Uterus (tissue), 4 donors: ENCODE results near the gene CD81. TPM values are rescaled to one million over a fixed set of nuclear protein-coding genes. Genes with fewer than 3 reads are reported as not detected.

ENCODE experiments used
- DNase-seq, 2 donors: peaks; one replicate each; pipeline ENCODE4 v3.0.0-alpha.2; 2019 to 2020
- H3K27ac ChIP-seq, 2 donors: fragments of 200-600 bp; sonication (generic); 1 replicate in 1 of 2; 2 replicates in 1 of 2; pipeline ENCODE4 v1.5.1; 2016 to 2018
- H3K27me3 ChIP-seq, 2 donors: fragments of 200-600 bp; sonication (generic); one replicate each; pipeline ENCODE4 v1.5.1; 2018 to 2019; ENCODE audit warnings: control low read depth in 1 of 2
- H3K36me3 ChIP-seq, 2 donors: fragments of 200-600 bp; sonication (generic); one replicate each; pipeline ENCODE4 v1.5.1; 2019; ENCODE audit warnings: control low read depth in 1 of 2
- H3K4me1 ChIP-seq, 2 donors: fragments of 200-600 bp; sonication (generic); one replicate each; pipeline ENCODE4 v1.5.1; 2018 to 2019; ENCODE audit warnings: control low read depth in 1 of 2
- H3K4me3 ChIP-seq, 2 donors: fragments of 200-600 bp; sonication (generic); 1 replicate in 1 of 2; 2 replicates in 1 of 2; pipeline ENCODE4 v1.5.1; 2018 to 2019; ENCODE audit warnings: mild to moderate bottlenecking in 1 of 2
- H3K9me3 ChIP-seq, 2 donors: fragments of 200-600 bp; sonication (generic); one replicate each; pipeline ENCODE4 v1.5.1; 2019; ENCODE audit warnings: control low read depth in 1 of 2
- POLR2A ChIP-seq, 2 donors: fragments of 450-650 bp; IDR thresholded peaks; one replicate each; pipeline ENCODE4 v1.6.1; 2016; ENCODE audit warnings: antibody characterized with exemption in 2 of 2, mild to moderate bottlenecking in 1 of 2, moderate library complexity in 1 of 2
- intact Hi-C: fragments of 100-400 bp; cut with DNase I; formaldehyde crosslinking; loops from one replicate; pipeline ENCODE4 v1.15.1; 2023; ENCODE audit warnings: low total_unique reads
- total RNA-seq, 4 donors: library from RNA; depleted of rRNA in 3 of 4; stranded (reverse); fragments of >200 nt in 3 of 4; gene quantifications; one replicate each; pipeline versions ENCODE4 v1.1.0 to v1.2.4, GENCODE V29; 2014 to 2023
- TF ChIP-seq, protein P1 (sequence below), 4 experiments: fragments of 200-600 bp in 2 of 4; fragments of 450-650 bp in 2 of 4; sonication (generic) in 2 of 4; IDR thresholded peaks; one replicate each; pipeline ENCODE4 v1.5.1; 2016 to 2019; ENCODE audit warnings: antibody characterized with exemption in 4 of 4, mild to moderate bottlenecking in 2 of 4, moderate library complexity in 1 of 4
- donor health status: DM: yes; HTN: yes; CAD: no.

CD81 gene
- total RNA-seq, 4 donors from 2014 or later = 394 to 852 (median 626) TPM

GRCh38 chr11:2402106-2402505, 25.0 kb downstream of the CD81 start:
- no peaks in the 10 kb centered on the region for H3K27me3 ChIP-seq
- no peaks in the 10 kb centered on the region for H3K36me3 ChIP-seq
- intact Hi-C loops = loop anchor here (5.0 kb wide), 1 partner anchor 95 kb away; no protein-coding TSS in a partner anchor
- H3K27ac ChIP-seq = no peak overlapping the region
- H3K4me1 ChIP-seq = peaks cover 7 to 16% of the 10 kb centered on the region in 2 donors
- no peak for TF ChIP-seq POLR2A (IDR thresholded peaks at IDR 0.05)
- TF ChIP-seq, protein P1, sequence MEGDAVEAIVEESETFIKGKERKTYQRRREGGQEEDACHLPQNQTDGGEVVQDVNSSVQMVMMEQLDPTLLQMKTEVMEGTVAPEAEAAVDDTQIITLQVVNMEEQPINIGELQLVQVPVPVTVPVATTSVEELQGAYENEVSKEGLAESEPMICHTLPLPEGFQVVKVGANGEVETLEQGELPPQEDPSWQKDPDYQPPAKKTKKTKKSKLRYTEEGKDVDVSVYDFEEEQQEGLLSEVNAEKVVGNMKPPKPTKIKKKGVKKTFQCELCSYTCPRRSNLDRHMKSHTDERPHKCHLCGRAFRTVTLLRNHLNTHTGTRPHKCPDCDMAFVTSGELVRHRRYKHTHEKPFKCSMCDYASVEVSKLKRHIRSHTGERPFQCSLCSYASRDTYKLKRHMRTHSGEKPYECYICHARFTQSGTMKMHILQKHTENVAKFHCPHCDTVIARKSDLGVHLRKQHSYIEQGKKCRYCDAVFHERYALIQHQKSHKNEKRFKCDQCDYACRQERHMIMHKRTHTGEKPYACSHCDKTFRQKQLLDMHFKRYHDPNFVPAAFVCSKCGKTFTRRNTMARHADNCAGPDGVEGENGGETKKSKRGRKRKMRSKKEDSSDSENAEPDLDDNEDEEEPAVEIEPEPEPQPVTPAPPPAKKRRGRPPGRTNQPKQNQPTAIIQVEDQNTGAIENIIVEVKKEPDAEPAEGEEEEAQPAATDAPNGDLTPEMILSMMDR (IDR thresholded peaks at IDR 0.05) = no peak
- no peak overlapping the region for H3K4me3 ChIP-seq
- DNase-seq = no peak
- no peaks in the 10 kb centered on the region for H3K9me3 ChIP-seq

- intact Hi-C loops = loop anchor here (5.0 kb wide), 1 partner anchor 96 kb away; no protein-coding TSS in a partner anchor
Measured at GRCh38 chr11:2402890-2403645, 26.0 kb downstream of the CD81 start.

DNA sequence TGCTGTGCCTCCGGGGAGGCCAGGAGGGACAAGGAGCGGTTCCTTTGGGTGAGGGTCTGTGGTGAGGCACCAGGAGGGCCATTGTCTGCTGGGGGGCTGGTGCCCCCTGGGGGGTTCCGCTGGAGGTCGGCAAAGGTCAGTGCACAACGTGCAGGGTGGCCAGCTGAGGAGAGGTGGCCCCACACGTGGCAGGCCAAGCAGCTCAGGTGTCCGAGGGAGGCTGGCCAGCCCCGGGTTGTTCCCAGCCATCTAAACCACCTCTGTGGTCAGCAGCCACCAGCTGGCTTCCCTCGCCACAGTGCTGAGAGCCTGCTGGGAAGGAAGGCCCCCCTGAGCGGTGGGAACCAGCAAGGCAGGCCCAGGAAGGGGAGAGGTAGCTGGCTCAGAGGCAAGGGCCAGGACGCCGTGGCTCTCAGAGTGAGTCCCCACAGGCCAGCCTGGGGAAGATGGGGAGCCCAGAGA, 27.7 kb downstream of the CD81 start:
- Histone ChIP-seq H3K4me3 (no peak overlapping the region), H3K36me3 (no peaks in the 10 kb centered on the region), H3K9me3 (no peaks in the 10 kb centered on the region), H3K27me3 (no peaks in the 10 kb centered on the region), H3K27ac (no peak overlapping the region), H3K4me1 (peaks cover 7 to 20% of the 10 kb centered on the region in 2 donors)
- TF ChIP-seq, protein P1 (IDR thresholded peaks at IDR 0.05) = no peak
- no peak for TF ChIP-seq POLR2A (IDR thresholded peaks at IDR 0.05)
- intact Hi-C loops = loop anchor here (5.0 kb wide), 1 partner anchor 97 kb away; no protein-coding TSS in a partner anchor
- no peak for DNase-seq

More at GRCh38 chr11:2402890-2403645, 26.0 kb downstream of the CD81 start:
- Histone ChIP-seq H3K4me1 (peaks cover 7 to 20% of the 10 kb centered on the region in 2 donors), H3K27me3 (no peaks in the 10 kb centered on the region), H3K4me3 (no peak overlapping the region), H3K27ac (no peak overlapping the region), H3K9me3 (no peaks in the 10 kb centered on the region), H3K36me3 (no peaks in the 10 kb centered on the region)
- no peak for DNase-seq
- TF ChIP-seq, protein P1 (IDR thresholded peaks at IDR 0.05) = no peak
- TF ChIP-seq POLR2A (IDR thresholded peaks at IDR 0.05) = no peak

- no peaks in the 10 kb centered on the region for H3K27me3 ChIP-seq
- H3K4me3 ChIP-seq = no peak overlapping the region
- no peaks in the 10 kb centered on the region for H3K36me3 ChIP-seq
- H3K4me1 ChIP-seq = peaks cover 5 to 16% of the 10 kb centered on the region in 2 donors
- no peak for DNase-seq
- no peak for TF ChIP-seq POLR2A (IDR thresholded peaks at IDR 0.05)
- TF ChIP-seq, protein P1 (IDR thresholded peaks at IDR 0.05) = no peak
- H3K9me3 ChIP-seq = no peaks in the 10 kb centered on the region
- intact Hi-C loops = no loop called here
- H3K27ac ChIP-seq = no peak overlapping the region
Measured at GRCh38 chr11:2406451-2406850, 29.3 kb downstream of the CD81 start.

DNA sequence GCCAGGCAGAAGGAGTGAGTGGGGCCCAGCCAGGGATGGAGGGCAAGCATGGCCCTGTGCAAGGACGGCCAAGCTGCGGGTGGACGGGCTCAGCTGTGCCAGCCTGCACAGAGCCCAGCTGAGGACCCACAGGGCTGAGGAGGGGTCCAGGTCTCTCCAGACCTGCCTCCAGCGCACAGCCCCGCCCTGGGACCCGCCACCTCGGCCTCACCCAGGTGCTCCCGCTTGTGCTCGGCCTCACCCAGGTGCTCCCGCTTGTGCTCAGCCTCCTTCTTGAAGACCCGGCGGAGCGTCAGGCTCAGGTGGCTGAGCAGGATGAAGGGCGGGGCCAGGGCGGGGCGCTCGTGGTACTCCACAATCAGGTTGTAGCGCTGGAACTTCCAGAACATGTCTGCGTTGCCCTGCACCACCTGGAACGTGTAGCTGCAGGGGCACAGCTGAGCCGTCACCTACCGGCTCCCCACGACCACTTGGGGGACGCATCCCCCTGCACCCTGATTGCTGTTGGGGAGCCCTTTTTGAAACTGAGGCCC, 29.8 kb downstream of the CD81 start:
- H3K27me3 ChIP-seq = no peaks in the 10 kb centered on the region
- H3K9me3 ChIP-seq = no peaks in the 10 kb centered on the region
- no peak overlapping the region for H3K27ac ChIP-seq
- TF ChIP-seq POLR2A (IDR thresholded peaks at IDR 0.05) = no peak
- TF ChIP-seq, protein P1 (IDR thresholded peaks at IDR 0.05) = no peak
- intact Hi-C loops = no loop called here
- no peaks in the 10 kb centered on the region for H3K36me3 ChIP-seq
- no peak overlapping the region for H3K4me3 ChIP-seq
- H3K4me1 ChIP-seq = peaks cover under 1 to 12% of the 10 kb centered on the region in 2 donors
- DNase-seq = no peak
